ENCODE results near the gene NCOA3.
"Not testable (repeated sequence)": the region's sequence is repeated elsewhere in the genome, so short reads cannot be mapped to it uniquely, and the experiment has no call there.

Gene NCOA3

GRCh38 chr20:47573559-47573958 lies 71.9 kb downstream of the NCOA3 start:
- H3K27me3 ChIP-seq (ENCODE audit: control insufficient read depth, insufficient read depth, low read length), result no peaks in the 10 kb centered on the region
- no peak overlapping the region for H3K4me3 ChIP-seq (ENCODE audit: low read depth, low read length)
- peaks cover 15% of the 10 kb centered on the region; the same call in 1 of the 2 replicates for H3K9me3 ChIP-seq (ENCODE audit: control insufficient read depth, insufficient read depth, low read depth, low read length)
- H3K9ac ChIP-seq (ENCODE audit: low read length), result no peak overlapping the region
- H3K4me1 ChIP-seq (ENCODE audit: control insufficient read depth, insufficient read depth, low read length), result peaks cover 36% of the 10 kb centered on the region
- H3K27ac ChIP-seq (ENCODE audit: low read depth, low read length), result no peak overlapping the region
- H3K36me3 ChIP-seq (ENCODE audit: control insufficient read depth, insufficient read depth, low read length), result 0 out of 2 replicates have a peak, but pooled peaks cover 3% of the 10 kb centered on the region

- no peak overlapping the region for H3K4me3 ChIP-seq (ENCODE audit: low read depth, low read length)
- H3K9ac ChIP-seq (ENCODE audit: low read length), result no peak overlapping the region
- H3K4me1 ChIP-seq (ENCODE audit: control insufficient read depth, insufficient read depth, low read length), result peaks cover 36% of the 10 kb centered on the region
- H3K27me3 ChIP-seq (ENCODE audit: control insufficient read depth, insufficient read depth, low read length), result no peaks in the 10 kb centered on the region
- H3K36me3 ChIP-seq (ENCODE audit: control insufficient read depth, insufficient read depth, low read length), result peaks cover 3% of the 10 kb centered on the region; the same call in 1 of the 2 replicates
- H3K27ac ChIP-seq (ENCODE audit: low read depth, low read length), result no peak overlapping the region
- H3K9me3 ChIP-seq (ENCODE audit: control insufficient read depth, insufficient read depth, low read depth, low read length), result peaks cover 15% of the 10 kb centered on the region; the same call in 1 of the 2 replicates
Observed at GRCh38 chr20:47574616-47575364, 73.1 kb downstream of the NCOA3 start.

GRCh38 chr20:47576516-47577033 lies 74.9 kb downstream of the NCOA3 start:
- peaks cover 36% of the 10 kb centered on the region for H3K4me1 ChIP-seq (ENCODE audit: control insufficient read depth, insufficient read depth, low read length)
- H3K27ac ChIP-seq (ENCODE audit: low read depth, low read length), result no peak overlapping the region
- H3K36me3 ChIP-seq (ENCODE audit: control insufficient read depth, insufficient read depth, low read length), result no peaks in the 10 kb centered on the region; the same call in 1 of the 2 replicates
- no peak overlapping the region for H3K9ac ChIP-seq (ENCODE audit: low read length)
- no peak overlapping the region; the same call in 1 of the 2 replicates for H3K4me3 ChIP-seq (ENCODE audit: low read depth, low read length)
- H3K9me3 ChIP-seq (ENCODE audit: control insufficient read depth, insufficient read depth, low read depth, low read length), result peaks cover 2% of the 10 kb centered on the region; the same call in 1 of the 2 replicates
- no peaks in the 10 kb centered on the region for H3K27me3 ChIP-seq (ENCODE audit: control insufficient read depth, insufficient read depth, low read length)

DNA sequence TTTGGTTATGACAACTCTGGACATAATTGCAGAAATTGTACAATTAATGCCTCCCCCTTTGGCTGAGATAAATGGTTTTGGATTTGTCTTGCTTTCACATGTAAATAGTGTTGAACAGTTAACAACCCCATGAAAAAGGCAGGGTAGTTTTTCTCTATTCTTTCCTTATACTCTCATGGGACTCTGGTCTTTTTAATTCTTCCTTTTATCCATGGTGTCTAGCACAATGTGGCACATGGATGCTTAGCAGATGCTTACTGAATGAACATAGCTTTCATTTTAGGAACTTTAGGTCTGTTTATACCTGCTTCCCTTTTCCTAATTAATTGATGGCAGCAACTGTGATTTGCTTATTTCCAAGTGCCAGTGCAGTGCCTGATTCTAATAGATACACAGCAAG lies 75.6 kb downstream of the NCOA3 start:
- Histone ChIP-seq H3K4me3 (ENCODE audit: low read depth, low read length) (no peak overlapping the region), H3K36me3 (ENCODE audit: control insufficient read depth, insufficient read depth, low read length) (no peaks in the 10 kb centered on the region; the same call in 1 of the 2 replicates), H3K27me3 (ENCODE audit: control insufficient read depth, insufficient read depth, low read length) (no peaks in the 10 kb centered on the region), H3K9ac (ENCODE audit: low read length) (no peak overlapping the region), H3K4me1 (ENCODE audit: control insufficient read depth, insufficient read depth, low read length) (peaks cover 36% of the 10 kb centered on the region), H3K9me3 (ENCODE audit: control insufficient read depth, insufficient read depth, low read depth, low read length) (no peaks in the 10 kb centered on the region), H3K27ac (ENCODE audit: low read depth, low read length) (no peak overlapping the region)

GRCh38 chr20:47578543-47578942 lies 76.9 kb downstream of the NCOA3 start:
- Histone ChIP-seq H3K36me3 (ENCODE audit: control insufficient read depth, insufficient read depth, low read length) (no peaks in the 10 kb centered on the region; the same call in 1 of the 2 replicates), H3K27ac (ENCODE audit: low read depth, low read length) (no peak overlapping the region), H3K4me3 (ENCODE audit: low read depth, low read length) (no peak overlapping the region), H3K9me3 (ENCODE audit: control insufficient read depth, insufficient read depth, low read depth, low read length) (no peaks in the 10 kb centered on the region), H3K9ac (ENCODE audit: low read length) (no peak overlapping the region), H3K27me3 (ENCODE audit: control insufficient read depth, insufficient read depth, low read length) (no peaks in the 10 kb centered on the region), H3K4me1 (ENCODE audit: control insufficient read depth, insufficient read depth, low read length) (peaks cover 32% of the 10 kb centered on the region)

GRCh38 chr20:47580686-47581085 lies 79.0 kb downstream of the NCOA3 start:
- not testable (repeated sequence) for H3K4me3 ChIP-seq (ENCODE audit: low read depth, low read length); H3K36me3 ChIP-seq (ENCODE audit: control insufficient read depth, insufficient read depth, low read length); H3K27me3 ChIP-seq (ENCODE audit: control insufficient read depth, insufficient read depth, low read length); H3K9ac ChIP-seq (ENCODE audit: low read length); H3K9me3 ChIP-seq (ENCODE audit: control insufficient read depth, insufficient read depth, low read depth, low read length); H3K27ac ChIP-seq (ENCODE audit: low read depth, low read length)
- peaks cover 15% of the 10 kb centered on the region for H3K4me1 ChIP-seq (ENCODE audit: control insufficient read depth, insufficient read depth, low read length)

DNA sequence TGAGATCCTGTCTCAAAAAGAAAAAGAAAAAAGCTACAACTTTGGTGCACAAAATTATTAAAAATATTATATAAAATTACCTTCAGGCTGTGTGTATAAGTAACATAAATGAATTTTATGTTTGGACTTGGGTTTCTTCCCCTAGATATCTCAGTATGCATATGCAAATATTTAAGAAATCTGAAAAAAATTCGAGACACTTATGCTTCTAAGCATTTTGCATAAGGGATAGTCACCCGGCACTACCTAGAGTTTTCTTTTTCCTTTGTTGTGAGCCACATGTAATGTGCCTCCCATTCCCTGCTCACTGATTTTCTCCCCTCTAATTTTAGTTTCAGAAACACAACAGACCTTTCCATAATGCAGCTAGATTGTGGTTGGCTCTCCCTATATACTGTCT lies 79.4 kb downstream of the NCOA3 start:
- H3K9me3 ChIP-seq (ENCODE audit: control insufficient read depth, insufficient read depth, low read depth, low read length), result no peaks in the 10 kb centered on the region
- no peak overlapping the region for H3K4me3 ChIP-seq (ENCODE audit: low read depth, low read length)
- peak overlapping the region; percentile 18; the same call in 1 of the 2 replicates for H3K27ac ChIP-seq (ENCODE audit: low read depth, low read length)
- H3K4me1 ChIP-seq (ENCODE audit: control insufficient read depth, insufficient read depth, low read length), result peaks cover 13% of the 10 kb centered on the region
- H3K27me3 ChIP-seq (ENCODE audit: control insufficient read depth, insufficient read depth, low read length), result no peaks in the 10 kb centered on the region
- H3K9ac ChIP-seq (ENCODE audit: low read length), result no peak overlapping the region
- no peaks in the 10 kb centered on the region; the same call in 1 of the 2 replicates for H3K36me3 ChIP-seq (ENCODE audit: control insufficient read depth, insufficient read depth, low read length)

DNA sequence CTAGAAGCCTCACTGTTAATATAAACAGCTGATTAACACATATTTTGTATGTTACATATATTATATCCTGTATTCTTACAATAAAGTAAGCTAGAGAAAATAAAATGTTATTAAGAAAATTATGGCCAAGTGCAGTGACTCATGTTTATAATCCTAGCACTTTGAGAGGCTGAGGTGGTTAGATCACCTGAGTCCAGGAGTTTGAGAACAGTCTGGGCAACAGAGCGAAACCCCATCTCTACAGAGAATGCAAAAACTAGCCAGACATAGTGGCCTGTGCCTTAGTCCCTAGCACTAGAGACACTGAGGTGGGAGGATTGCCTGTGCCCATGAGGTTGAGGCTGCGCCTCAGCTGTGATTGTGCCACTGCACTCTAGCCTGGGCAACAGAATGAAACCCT lies 81.9 kb downstream of the NCOA3 start:
- no peaks in the 10 kb centered on the region for H3K27me3 ChIP-seq (ENCODE audit: control insufficient read depth, insufficient read depth, low read length)
- H3K4me3 ChIP-seq (ENCODE audit: low read depth, low read length), result no peak overlapping the region
- no peaks in the 10 kb centered on the region for H3K9me3 ChIP-seq (ENCODE audit: control insufficient read depth, insufficient read depth, low read depth, low read length)
- H3K27ac ChIP-seq (ENCODE audit: low read depth, low read length), result no peak overlapping the region
- H3K36me3 ChIP-seq (ENCODE audit: control insufficient read depth, insufficient read depth, low read length), result no peaks in the 10 kb centered on the region; the same call in 1 of the 2 replicates
- peaks cover 12% of the 10 kb centered on the region for H3K4me1 ChIP-seq (ENCODE audit: control insufficient read depth, insufficient read depth, low read length)
- no peak overlapping the region for H3K9ac ChIP-seq (ENCODE audit: low read length)

DNA sequence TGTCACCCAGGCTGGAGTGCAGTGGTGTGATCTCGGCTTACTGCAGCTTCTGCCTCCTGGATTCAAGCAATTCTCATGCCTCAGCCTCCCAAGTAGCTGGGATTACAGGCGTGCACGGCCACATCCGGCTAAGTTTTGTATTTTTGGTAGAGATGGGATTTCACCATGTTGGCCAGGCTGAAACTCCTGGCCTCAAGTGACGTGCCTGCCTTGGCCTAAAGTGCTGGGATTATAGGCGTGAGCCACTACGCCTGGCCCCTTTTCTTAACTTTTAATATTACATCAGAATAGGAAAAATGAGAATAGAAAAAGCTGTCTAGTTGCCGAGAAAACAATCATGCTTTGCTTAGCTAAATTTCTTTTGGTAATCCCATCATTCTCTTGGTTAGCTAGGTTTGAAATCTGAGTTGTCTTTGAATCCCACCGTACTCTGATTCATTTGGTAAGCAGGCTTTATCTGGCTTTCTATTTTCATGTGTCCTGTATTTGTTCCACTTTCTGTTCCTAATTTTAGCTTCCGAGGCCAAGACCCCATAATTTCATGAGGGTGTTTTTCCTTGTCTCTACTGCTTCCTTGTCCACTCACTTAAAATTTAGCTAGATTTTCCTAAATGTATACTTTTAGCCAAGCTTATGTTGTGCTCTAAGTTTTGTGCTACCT lies 83.5 kb downstream of the NCOA3 start:
- no peaks in the 10 kb centered on the region for H3K27me3 ChIP-seq (ENCODE audit: control insufficient read depth, insufficient read depth, low read length)
- no peak overlapping the region for H3K27ac ChIP-seq (ENCODE audit: low read depth, low read length)

DNA sequence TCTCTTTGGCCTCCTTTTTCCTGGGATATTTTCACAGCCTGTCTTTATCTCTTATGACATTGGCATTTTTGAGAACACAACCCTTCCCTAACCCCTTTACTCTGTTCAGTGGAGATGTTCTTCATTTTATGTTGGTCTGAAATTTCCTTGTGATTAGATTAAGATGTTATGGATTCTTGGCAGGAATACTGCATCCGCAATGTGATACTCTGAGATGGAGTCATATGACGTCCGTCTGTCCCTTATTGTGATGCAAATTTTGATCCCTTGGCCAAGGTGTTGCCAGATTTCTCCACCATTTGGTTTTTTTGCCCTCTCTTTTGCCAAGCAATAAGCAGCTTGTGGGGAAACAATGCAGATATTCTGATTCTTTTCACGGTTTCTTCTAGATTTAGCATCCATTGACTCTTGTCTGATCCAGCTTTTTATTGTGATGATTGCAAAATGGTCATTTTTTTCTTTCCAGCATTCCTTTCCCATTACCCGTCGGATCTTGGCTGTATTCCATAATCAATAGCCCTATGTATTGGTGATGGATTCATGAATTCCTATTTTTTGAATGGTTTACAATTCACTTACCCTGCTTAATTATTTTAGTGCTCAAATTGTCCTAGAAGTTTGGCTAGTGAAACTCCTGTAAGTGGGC lies 85.1 kb downstream of the NCOA3 start:
- H3K4me1 ChIP-seq (ENCODE audit: control insufficient read depth, insufficient read depth, low read length), result peaks cover 12% of the 10 kb centered on the region
- H3K4me3 ChIP-seq (ENCODE audit: low read depth, low read length), result no peak overlapping the region
- H3K9me3 ChIP-seq (ENCODE audit: control insufficient read depth, insufficient read depth, low read depth, low read length), result no peaks in the 10 kb centered on the region
- no peaks in the 10 kb centered on the region; the same call in 1 of the 2 replicates for H3K36me3 ChIP-seq (ENCODE audit: control insufficient read depth, insufficient read depth, low read length)
- H3K9ac ChIP-seq (ENCODE audit: low read length), result no peak overlapping the region
- no peak overlapping the region for H3K27ac ChIP-seq (ENCODE audit: low read depth, low read length)
- no peaks in the 10 kb centered on the region for H3K27me3 ChIP-seq (ENCODE audit: control insufficient read depth, insufficient read depth, low read length)

More for the DNA sequence above, 83.5 kb downstream of the NCOA3 start:
- no peaks in the 10 kb centered on the region for H3K9me3 ChIP-seq (ENCODE audit: control insufficient read depth, insufficient read depth, low read depth, low read length)
- H3K4me3 ChIP-seq (ENCODE audit: low read depth, low read length), result no peak overlapping the region
- H3K4me1 ChIP-seq (ENCODE audit: control insufficient read depth, insufficient read depth, low read length), result peaks cover 12% of the 10 kb centered on the region
- H3K9ac ChIP-seq (ENCODE audit: low read length), result no peak overlapping the region
- H3K36me3 ChIP-seq (ENCODE audit: control insufficient read depth, insufficient read depth, low read length), result no peaks in the 10 kb centered on the region; the same call in 1 of the 2 replicates
